GM18511 (cell line): ENCODE measurements around the gene TOMM40.
A peak's percentile ranks its signal among the peaks of the same experiment; 100 is the strongest.
"Not testable (repeated sequence)": the region's sequence is repeated elsewhere in the genome, so short reads cannot be mapped to it uniquely, and the experiment has no call there.

Experiments used
- ATAC-seq: cut with Tn5 transposase; IDR thresholded peaks from one replicate; pipeline ENCODE4 v1.9.1; 2021; ENCODE audit warnings: mild to moderate bottlenecking, moderate library complexity; ENCODE audit not compliant: unreplicated experiment

TOMM40 gene

GRCh38 chr19:44869733-44870470 lies 21.2 kb upstream of the TOMM40 start:
- ATAC-seq, result no peak

- no peak for ATAC-seq
Measured at GRCh38 chr19:44871809-44872208, 19.2 kb upstream of the TOMM40 start.

GRCh38 chr19:44872661-44873060 lies 18.4 kb upstream of the TOMM40 start:
- no peak for ATAC-seq

- ATAC-seq, result no peak
Measured at GRCh38 chr19:44874317-44874716, 16.7 kb upstream of the TOMM40 start.

- no peak for ATAC-seq
Measured at GRCh38 chr19:44875666-44876451, 15.2 kb upstream of the TOMM40 start.

GRCh38 chr19:44876930-44877535 lies 14.0 kb upstream of the TOMM40 start:
- ATAC-seq, result no peak

- no peak for ATAC-seq
Measured at GRCh38 chr19:44878120-44878865, 12.8 kb upstream of the TOMM40 start.

GRCh38 chr19:44879309-44880065 lies 11.6 kb upstream of the TOMM40 start:
- no peak for ATAC-seq

- no peak for ATAC-seq
Measured at GRCh38 chr19:44882063-44882462, 9.0 kb upstream of the TOMM40 start.

GRCh38 chr19:44882619-44883397 lies 8.2 kb upstream of the TOMM40 start:
- not testable (repeated sequence) for ATAC-seq

GRCh38 chr19:44883922-44884321 lies 7.1 kb upstream of the TOMM40 start:
- ATAC-seq, result no peak

GRCh38 chr19:44884566-44884965 lies 6.5 kb upstream of the TOMM40 start:
- no peak for ATAC-seq

- ATAC-seq, result no peak
Measured at GRCh38 chr19:44886141-44886540, 4.9 kb upstream of the TOMM40 start.

GRCh38 chr19:44887648-44888047 lies 3.4 kb upstream of the TOMM40 start:
- ATAC-seq, result no peak

GRCh38 chr19:44888335-44888734 lies 2.7 kb upstream of the TOMM40 start:
- not testable (repeated sequence) for ATAC-seq

- ATAC-seq, result no peak
Measured at GRCh38 chr19:44889830-44890365, 1.2 kb upstream of the TOMM40 start.

- peak; percentile 89 for ATAC-seq
Measured at GRCh38 chr19:44890366-44891015, 563 bp upstream of the TOMM40 start.

- no peak for ATAC-seq
Measured at GRCh38 chr19:44892932-44893331, 1.9 kb downstream of the TOMM40 start.
